ENCODE measurements around the gene SRR. TPM values are rescaled to one million over a fixed set of nuclear protein-coding genes. Genes with fewer than 3 reads are reported as not detected.
"Not testable (repeated sequence)": the region's sequence is repeated elsewhere in the genome, so short reads cannot be mapped to it uniquely, and the experiment has no call there.

The SRR gene
- total RNA-seq, 1 donor from 2014 or later, result 16.3 TPM

DNA sequence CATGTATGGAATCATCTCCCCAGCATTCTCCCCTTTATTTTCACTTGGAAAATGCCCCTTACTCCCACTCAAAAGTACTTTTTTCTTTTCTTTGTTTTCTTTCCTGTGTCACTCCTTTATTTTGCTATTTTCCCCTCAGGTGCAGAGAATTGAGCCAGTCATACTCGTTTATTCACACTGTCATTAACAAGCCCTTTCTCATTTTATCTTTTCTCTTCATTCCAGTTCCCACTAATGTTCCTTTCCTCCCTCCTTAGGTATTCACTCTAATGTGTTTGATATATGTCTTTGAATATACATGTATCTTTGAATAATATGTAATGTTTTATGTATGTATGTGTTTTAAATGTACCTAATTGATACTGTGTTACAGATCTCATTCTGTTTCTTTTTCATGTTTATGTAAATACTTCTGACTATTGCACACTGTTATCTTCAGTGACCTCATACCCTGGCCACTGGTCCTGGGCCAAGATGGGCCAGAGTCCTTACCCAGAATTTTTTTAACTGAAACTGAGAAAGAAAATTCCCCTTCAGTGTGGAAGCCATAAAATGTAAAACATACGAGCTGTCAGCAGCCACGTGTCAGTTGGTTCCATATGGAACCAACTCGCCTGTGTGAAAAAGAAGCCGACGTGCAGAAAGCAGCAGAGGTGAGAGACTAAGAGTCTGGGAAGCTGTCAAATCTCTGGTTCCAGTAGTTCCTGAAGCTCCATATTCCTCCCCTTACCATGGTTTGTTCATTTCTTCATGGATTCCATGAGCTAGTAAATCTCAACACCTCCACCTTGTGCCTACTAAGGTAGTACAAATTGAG is 5.8 kb downstream of the SRR start:
- no peaks in the 10 kb centered on the region for H3K9me3 Mint-ChIP-seq (ENCODE audit: unreplicated experiment)
- peaks cover 12% of the 10 kb centered on the region for H3K36me3 Mint-ChIP-seq (ENCODE audit: unreplicated experiment)
- H3K27ac Mint-ChIP-seq (ENCODE audit: unreplicated experiment), result no peak overlapping the region
- TF ChIP-seq, protein P1, sequence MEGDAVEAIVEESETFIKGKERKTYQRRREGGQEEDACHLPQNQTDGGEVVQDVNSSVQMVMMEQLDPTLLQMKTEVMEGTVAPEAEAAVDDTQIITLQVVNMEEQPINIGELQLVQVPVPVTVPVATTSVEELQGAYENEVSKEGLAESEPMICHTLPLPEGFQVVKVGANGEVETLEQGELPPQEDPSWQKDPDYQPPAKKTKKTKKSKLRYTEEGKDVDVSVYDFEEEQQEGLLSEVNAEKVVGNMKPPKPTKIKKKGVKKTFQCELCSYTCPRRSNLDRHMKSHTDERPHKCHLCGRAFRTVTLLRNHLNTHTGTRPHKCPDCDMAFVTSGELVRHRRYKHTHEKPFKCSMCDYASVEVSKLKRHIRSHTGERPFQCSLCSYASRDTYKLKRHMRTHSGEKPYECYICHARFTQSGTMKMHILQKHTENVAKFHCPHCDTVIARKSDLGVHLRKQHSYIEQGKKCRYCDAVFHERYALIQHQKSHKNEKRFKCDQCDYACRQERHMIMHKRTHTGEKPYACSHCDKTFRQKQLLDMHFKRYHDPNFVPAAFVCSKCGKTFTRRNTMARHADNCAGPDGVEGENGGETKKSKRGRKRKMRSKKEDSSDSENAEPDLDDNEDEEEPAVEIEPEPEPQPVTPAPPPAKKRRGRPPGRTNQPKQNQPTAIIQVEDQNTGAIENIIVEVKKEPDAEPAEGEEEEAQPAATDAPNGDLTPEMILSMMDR (IDR thresholded peaks at IDR 0.05), result no peak
- H3K4me1 Mint-ChIP-seq (ENCODE audit: unreplicated experiment), result peaks cover 11% of the 10 kb centered on the region
- no peak overlapping the region for H3K4me3 Mint-ChIP-seq (ENCODE audit: unreplicated experiment)
- DNase-seq (ENCODE audit: extremely low spot score, unreplicated experiment), result no peak
- no peaks in the 10 kb centered on the region for H3K27me3 Mint-ChIP-seq (ENCODE audit: unreplicated experiment)

DNA sequence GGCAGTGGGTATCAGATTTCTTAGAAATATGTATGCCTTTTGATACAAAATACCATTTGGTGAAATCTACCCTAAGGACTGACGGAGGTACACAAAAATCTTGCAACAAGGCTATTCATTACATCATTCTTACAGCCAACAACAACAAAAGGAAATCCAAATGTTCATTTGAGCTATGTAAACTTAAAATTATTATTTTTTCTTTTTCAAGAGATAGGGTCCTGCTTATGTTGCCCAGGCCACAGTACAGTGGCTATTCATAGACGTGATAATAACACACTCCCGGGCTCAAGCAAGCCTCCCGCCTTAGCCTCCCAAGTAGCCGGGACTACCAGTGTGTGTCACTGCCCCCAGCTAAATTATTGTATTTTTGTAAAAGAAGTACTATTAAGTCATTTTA is 9.0 kb downstream of the SRR start:
- no peak for DNase-seq (ENCODE audit: extremely low spot score, unreplicated experiment)
- H3K9me3 Mint-ChIP-seq (ENCODE audit: unreplicated experiment), result no peaks in the 10 kb centered on the region
- H3K27ac Mint-ChIP-seq (ENCODE audit: unreplicated experiment), result no peak overlapping the region
- no peaks in the 10 kb centered on the region for H3K27me3 Mint-ChIP-seq (ENCODE audit: unreplicated experiment)
- H3K4me3 Mint-ChIP-seq (ENCODE audit: unreplicated experiment), result no peak overlapping the region
- peaks cover 6% of the 10 kb centered on the region for H3K36me3 Mint-ChIP-seq (ENCODE audit: unreplicated experiment)
- TF ChIP-seq, protein P1 (IDR thresholded peaks at IDR 0.05), result no peak
- H3K4me1 Mint-ChIP-seq (ENCODE audit: unreplicated experiment), result peaks cover 5% of the 10 kb centered on the region

DNA sequence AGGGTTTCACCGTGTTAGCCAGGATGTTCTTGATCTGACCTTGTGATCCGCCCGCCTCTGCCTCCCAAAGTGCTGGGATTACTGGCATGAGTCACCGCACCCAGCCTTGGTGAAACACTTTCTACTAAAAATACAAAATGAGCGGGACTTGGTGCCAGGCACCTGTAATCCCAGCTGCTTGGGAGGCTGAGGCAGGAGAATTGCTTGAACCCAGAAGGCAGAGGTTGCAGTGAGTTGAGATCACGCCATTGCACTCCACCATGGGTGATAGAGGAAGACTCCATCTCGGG is 13.1 kb downstream of the SRR start:
- not testable (repeated sequence) for H3K4me1 Mint-ChIP-seq (ENCODE audit: unreplicated experiment); H3K27ac Mint-ChIP-seq (ENCODE audit: unreplicated experiment); H3K4me3 Mint-ChIP-seq (ENCODE audit: unreplicated experiment); H3K36me3 Mint-ChIP-seq (ENCODE audit: unreplicated experiment); H3K9me3 Mint-ChIP-seq (ENCODE audit: unreplicated experiment); H3K27me3 Mint-ChIP-seq (ENCODE audit: unreplicated experiment); DNase-seq (ENCODE audit: extremely low spot score, unreplicated experiment)

DNA sequence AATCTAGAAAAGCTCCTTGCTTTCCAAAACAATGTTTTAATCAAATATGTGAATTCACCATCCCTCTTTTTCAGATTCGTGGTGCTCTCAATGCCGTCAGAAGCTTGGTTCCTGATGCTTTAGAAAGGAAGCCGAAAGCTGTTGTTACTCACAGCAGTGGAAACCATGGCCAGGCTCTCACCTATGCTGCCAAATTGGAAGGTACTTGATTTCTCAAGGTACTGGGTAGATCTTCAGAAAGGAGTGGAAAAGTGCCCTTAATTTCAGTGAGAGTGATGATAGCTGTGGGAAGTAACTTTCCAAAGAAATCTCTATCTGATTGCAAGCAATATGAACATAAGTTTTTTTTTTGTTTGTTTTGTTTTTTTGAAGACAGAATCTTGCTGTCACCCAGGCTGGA is 14.0 kb downstream of the SRR start:
- no peak overlapping the region for H3K4me3 Mint-ChIP-seq (ENCODE audit: unreplicated experiment)
- no peak for DNase-seq (ENCODE audit: extremely low spot score, unreplicated experiment)
- no peaks in the 10 kb centered on the region for H3K27me3 Mint-ChIP-seq (ENCODE audit: unreplicated experiment)
- TF ChIP-seq, protein P1 (IDR thresholded peaks at IDR 0.05), result no peak
- H3K36me3 Mint-ChIP-seq (ENCODE audit: unreplicated experiment), result peaks cover 13% of the 10 kb centered on the region
- no peaks in the 10 kb centered on the region for H3K4me1 Mint-ChIP-seq (ENCODE audit: unreplicated experiment)
- no peak overlapping the region for H3K27ac Mint-ChIP-seq (ENCODE audit: unreplicated experiment)
- H3K9me3 Mint-ChIP-seq (ENCODE audit: unreplicated experiment), result no peaks in the 10 kb centered on the region

GRCh38 chr17:2319051-2319450 is 15.3 kb downstream of the SRR start:
- Mint-ChIP-seq H3K27ac (ENCODE audit: unreplicated experiment) (no peak overlapping the region), H3K27me3 (ENCODE audit: unreplicated experiment) (no peaks in the 10 kb centered on the region)
- no peak for DNase-seq (ENCODE audit: extremely low spot score, unreplicated experiment)

More at GRCh38 chr17:2319051-2319450, 15.3 kb downstream of the SRR start:
- TF ChIP-seq, protein P1 (IDR thresholded peaks at IDR 0.05), result no peak
- Mint-ChIP-seq H3K4me3 (ENCODE audit: unreplicated experiment) (no peak overlapping the region), H3K36me3 (ENCODE audit: unreplicated experiment) (peaks cover 24% of the 10 kb centered on the region), H3K9me3 (ENCODE audit: unreplicated experiment) (no peaks in the 10 kb centered on the region), H3K4me1 (ENCODE audit: unreplicated experiment) (no peaks in the 10 kb centered on the region)
